Measurements from ENCODE around the gene NRCAM.

The NRCAM gene

DNA sequence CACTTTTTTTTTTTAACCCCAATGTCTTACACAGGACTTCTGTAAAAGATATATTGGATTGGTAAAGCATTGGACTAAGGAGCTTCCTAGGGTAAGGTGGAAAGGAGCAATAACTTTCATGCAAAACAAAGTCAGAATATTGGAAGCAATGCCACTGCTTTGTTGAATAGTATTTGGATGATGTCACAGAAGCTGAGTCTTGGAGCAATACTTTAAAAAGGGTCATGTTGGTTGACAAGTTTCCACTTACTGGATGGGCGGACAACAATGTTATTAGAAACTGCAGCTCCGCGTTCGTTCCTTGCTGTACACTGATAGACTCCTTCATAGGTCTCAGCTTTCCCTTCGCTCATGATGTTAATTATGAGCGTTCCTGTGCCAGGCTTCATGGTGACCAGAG, 224.2 kb downstream of the NRCAM start:
- no peak overlapping the region for H3K4me3 ChIP-seq (ENCODE audit: low read length in 2 of 2)
- no peaks in the 10 kb centered on the region for H3K4me1 ChIP-seq (ENCODE audit: control insufficient read depth, insufficient read depth, low read length)
- H3K27ac ChIP-seq (ENCODE audit: low read length) = no peak overlapping the region
- no peaks in the 10 kb centered on the region for H3K36me3 ChIP-seq (ENCODE audit: control insufficient read depth in 2 of 2, insufficient read depth in 2 of 2, low read length in 2 of 2)
- H3K27me3 ChIP-seq (ENCODE audit: control insufficient read depth in 1 of 2, insufficient read depth in 2 of 2, low read length in 2 of 2) = no peaks in the 10 kb centered on the region
- H3K9me3 ChIP-seq (ENCODE audit: control insufficient read depth in 2 of 2, low read length in 2 of 2) = no peaks in the 10 kb centered on the region
- H3K9ac ChIP-seq (ENCODE audit: low read length in 2 of 2) = no peak overlapping the region

DNA sequence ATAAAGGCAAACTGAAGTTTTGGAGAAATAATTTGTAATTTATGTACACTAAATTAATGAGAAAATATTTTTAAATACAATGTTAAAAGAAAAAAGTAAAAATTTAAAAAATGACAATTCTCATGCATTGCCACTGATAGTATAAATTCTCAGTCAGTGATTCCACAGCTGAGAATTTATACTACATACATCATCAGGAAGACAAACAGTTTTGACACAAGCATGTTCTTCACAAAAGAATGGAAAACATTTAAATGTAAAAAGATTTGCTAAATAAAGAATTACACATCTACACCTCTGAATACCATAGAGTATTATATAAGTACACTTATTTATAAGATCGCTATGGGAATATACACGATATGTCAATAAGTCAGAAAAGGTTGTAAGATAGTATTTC, 225.0 kb downstream of the NRCAM start:
- H3K4me1 ChIP-seq (ENCODE audit: control insufficient read depth, insufficient read depth, low read length) = no peaks in the 10 kb centered on the region

DNA sequence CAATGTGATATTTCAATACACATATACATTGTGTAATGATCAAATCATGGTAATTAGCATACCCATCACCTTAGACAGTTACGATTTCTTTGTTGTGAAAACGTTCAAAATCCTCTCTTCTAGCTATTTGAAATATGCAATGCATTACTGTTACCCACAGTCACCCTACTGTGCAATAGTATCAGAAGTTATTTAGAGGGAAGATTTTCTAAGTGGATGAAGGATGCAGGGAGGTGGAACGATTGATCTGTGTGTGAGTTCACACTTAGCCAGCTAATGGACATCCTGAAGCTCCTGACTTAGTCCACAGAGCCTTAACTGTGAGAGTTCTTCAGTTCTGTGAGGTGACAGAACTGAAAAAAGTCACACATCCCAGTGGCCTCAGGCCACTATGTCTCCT, 228.9 kb downstream of the NRCAM start:
- Histone ChIP-seq H3K4me1 (ENCODE audit: control insufficient read depth, insufficient read depth, low read length) (no peaks in the 10 kb centered on the region), H3K4me3 (ENCODE audit: low read length in 2 of 2) (no peak overlapping the region), H3K27me3 (ENCODE audit: control insufficient read depth in 1 of 2, insufficient read depth in 2 of 2, low read length in 2 of 2) (no peaks in the 10 kb centered on the region), H3K36me3 (ENCODE audit: control insufficient read depth in 2 of 2, insufficient read depth in 2 of 2, low read length in 2 of 2) (no peaks in the 10 kb centered on the region), H3K9ac (ENCODE audit: low read length in 2 of 2) (no peak overlapping the region), H3K27ac (ENCODE audit: low read length) (no peak overlapping the region), H3K9me3 (ENCODE audit: control insufficient read depth in 2 of 2, low read length in 2 of 2) (no peaks in the 10 kb centered on the region)

More for the DNA sequence above, 225.0 kb downstream of the NRCAM start:
- Histone ChIP-seq H3K4me3 (ENCODE audit: low read length in 2 of 2) (no peak overlapping the region), H3K9me3 (ENCODE audit: control insufficient read depth in 2 of 2, low read length in 2 of 2) (no peaks in the 10 kb centered on the region), H3K9ac (ENCODE audit: low read length in 2 of 2) (no peak overlapping the region), H3K27ac (ENCODE audit: low read length) (no peak overlapping the region), H3K36me3 (ENCODE audit: control insufficient read depth in 2 of 2, insufficient read depth in 2 of 2, low read length in 2 of 2) (no peaks in the 10 kb centered on the region), H3K27me3 (ENCODE audit: control insufficient read depth in 1 of 2, insufficient read depth in 2 of 2, low read length in 2 of 2) (no peaks in the 10 kb centered on the region)

DNA sequence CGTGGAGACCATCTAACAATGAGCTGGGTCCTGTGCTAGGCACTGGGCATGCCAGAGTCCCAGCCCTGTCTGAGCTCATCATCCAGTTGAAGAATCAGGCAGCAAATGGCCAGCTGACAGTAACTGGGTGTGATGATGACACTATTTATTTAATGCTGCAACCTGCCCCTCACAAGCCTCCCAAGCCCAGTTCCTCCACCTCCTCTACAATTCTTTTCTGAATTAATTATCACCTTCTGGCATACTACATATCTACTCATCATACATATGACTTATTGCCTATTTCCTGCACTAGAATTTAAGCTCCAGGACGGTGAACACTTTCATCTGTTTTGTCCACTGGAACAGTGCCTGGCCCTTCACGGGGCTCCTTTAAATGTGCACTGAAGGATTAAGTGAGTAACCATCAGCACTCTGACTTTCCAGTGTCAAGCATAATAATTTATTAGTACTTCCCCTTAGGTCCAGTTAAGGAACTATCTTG, 229.4 kb downstream of the NRCAM start:
- no peaks in the 10 kb centered on the region for H3K4me1 ChIP-seq (ENCODE audit: control insufficient read depth, insufficient read depth, low read length)
- no peak overlapping the region for H3K4me3 ChIP-seq (ENCODE audit: low read length in 2 of 2)
- H3K27ac ChIP-seq (ENCODE audit: low read length) = no peak overlapping the region
- no peaks in the 10 kb centered on the region for H3K9me3 ChIP-seq (ENCODE audit: control insufficient read depth in 2 of 2, low read length in 2 of 2)
- H3K27me3 ChIP-seq (ENCODE audit: control insufficient read depth in 1 of 2, insufficient read depth in 2 of 2, low read length in 2 of 2) = no peaks in the 10 kb centered on the region
- no peaks in the 10 kb centered on the region for H3K36me3 ChIP-seq (ENCODE audit: control insufficient read depth in 2 of 2, insufficient read depth in 2 of 2, low read length in 2 of 2)
- no peak overlapping the region for H3K9ac ChIP-seq (ENCODE audit: low read length in 2 of 2)

DNA sequence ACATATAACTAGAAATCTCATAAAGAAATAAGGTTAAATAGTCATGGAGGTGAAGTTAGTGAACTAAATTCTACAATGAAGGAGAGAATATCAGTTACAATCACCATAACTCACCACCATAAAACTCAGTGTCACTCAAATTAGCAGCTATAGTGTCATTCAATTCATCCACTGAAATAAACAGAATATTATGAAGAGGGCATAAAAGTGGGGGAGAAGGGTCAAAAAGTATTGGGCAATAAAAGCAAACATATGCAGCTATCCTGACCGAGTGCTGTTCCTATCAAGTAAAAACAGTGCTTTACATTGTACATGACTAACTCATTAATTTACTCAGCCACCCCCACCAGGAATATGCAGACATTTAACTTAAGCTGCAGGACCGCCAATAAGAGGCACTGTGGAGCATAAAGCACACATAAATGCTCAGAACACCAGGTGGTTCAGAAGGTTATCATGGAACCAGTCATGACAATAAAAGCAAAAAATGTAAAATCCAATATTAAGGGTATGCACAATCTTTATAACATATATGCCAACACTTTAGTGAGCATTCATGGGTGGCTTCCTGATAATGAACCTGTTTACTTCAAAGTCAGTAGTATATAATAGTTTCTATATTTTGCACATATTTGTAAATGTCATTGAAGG, 230.6 kb downstream of the NRCAM start:
- H3K4me1 ChIP-seq (ENCODE audit: control insufficient read depth, insufficient read depth, low read length) = no peaks in the 10 kb centered on the region
- H3K27me3 ChIP-seq (ENCODE audit: control insufficient read depth in 1 of 2, insufficient read depth in 2 of 2, low read length in 2 of 2) = no peaks in the 10 kb centered on the region
- no peak overlapping the region for H3K27ac ChIP-seq (ENCODE audit: low read length)
- no peaks in the 10 kb centered on the region for H3K36me3 ChIP-seq (ENCODE audit: control insufficient read depth in 2 of 2, insufficient read depth in 2 of 2, low read length in 2 of 2)
- no peaks in the 10 kb centered on the region for H3K9me3 ChIP-seq (ENCODE audit: control insufficient read depth in 2 of 2, low read length in 2 of 2)
- no peak overlapping the region for H3K4me3 ChIP-seq (ENCODE audit: low read length in 2 of 2)
- H3K9ac ChIP-seq (ENCODE audit: low read length in 2 of 2) = no peak overlapping the region

DNA sequence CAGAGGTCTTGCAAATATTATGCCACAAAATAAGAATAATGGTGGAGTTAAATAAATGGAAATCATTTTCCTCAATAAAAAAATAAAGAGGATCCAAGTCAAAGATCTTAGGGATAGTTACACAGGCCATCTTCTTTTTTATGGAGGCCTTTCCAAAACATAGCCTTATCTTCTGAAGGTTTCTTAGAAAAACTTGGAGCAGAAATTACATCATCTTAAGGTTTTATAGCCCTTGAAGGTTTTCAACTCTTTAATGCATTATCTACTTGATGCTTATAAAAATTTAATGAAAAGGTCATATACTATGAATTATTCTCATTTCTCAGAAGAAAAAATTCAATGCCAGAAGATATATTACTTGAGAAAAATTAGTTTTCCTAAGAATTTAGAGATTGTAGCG, 231.8 kb downstream of the NRCAM start:
- H3K4me1 ChIP-seq (ENCODE audit: control insufficient read depth, insufficient read depth, low read length) = no peaks in the 10 kb centered on the region
- no peaks in the 10 kb centered on the region for H3K27me3 ChIP-seq (ENCODE audit: control insufficient read depth in 1 of 2, insufficient read depth in 2 of 2, low read length in 2 of 2)
- H3K4me3 ChIP-seq (ENCODE audit: low read length in 2 of 2) = no peak overlapping the region
- no peaks in the 10 kb centered on the region for H3K9me3 ChIP-seq (ENCODE audit: control insufficient read depth in 2 of 2, low read length in 2 of 2)
- no peak overlapping the region for H3K27ac ChIP-seq (ENCODE audit: low read length)
- no peaks in the 10 kb centered on the region for H3K36me3 ChIP-seq (ENCODE audit: control insufficient read depth in 2 of 2, insufficient read depth in 2 of 2, low read length in 2 of 2)
- H3K9ac ChIP-seq (ENCODE audit: low read length in 2 of 2) = no peak overlapping the region

GRCh38 chr7:108222236-108222892, 233.9 kb downstream of the NRCAM start:
- Histone ChIP-seq H3K27ac (ENCODE audit: low read length) (no peak overlapping the region), H3K9ac (ENCODE audit: low read length in 2 of 2) (no peak overlapping the region), H3K36me3 (ENCODE audit: control insufficient read depth in 2 of 2, insufficient read depth in 2 of 2, low read length in 2 of 2) (no peaks in the 10 kb centered on the region), H3K4me1 (ENCODE audit: control insufficient read depth, insufficient read depth, low read length) (no peaks in the 10 kb centered on the region), H3K4me3 (ENCODE audit: low read length in 2 of 2) (no peak overlapping the region), H3K27me3 (ENCODE audit: control insufficient read depth in 1 of 2, insufficient read depth in 2 of 2, low read length in 2 of 2) (no peaks in the 10 kb centered on the region), H3K9me3 (ENCODE audit: control insufficient read depth in 2 of 2, low read length in 2 of 2) (no peaks in the 10 kb centered on the region)

- Histone ChIP-seq H3K27me3 (ENCODE audit: control insufficient read depth in 1 of 2, insufficient read depth in 2 of 2, low read length in 2 of 2) (no peaks in the 10 kb centered on the region), H3K36me3 (ENCODE audit: control insufficient read depth in 2 of 2, insufficient read depth in 2 of 2, low read length in 2 of 2) (no peaks in the 10 kb centered on the region), H3K9ac (ENCODE audit: low read length in 2 of 2) (no peak overlapping the region), H3K4me3 (ENCODE audit: low read length in 2 of 2) (no peak overlapping the region), H3K27ac (ENCODE audit: low read length) (no peak overlapping the region), H3K9me3 (ENCODE audit: control insufficient read depth in 2 of 2, low read length in 2 of 2) (no peaks in the 10 kb centered on the region), H3K4me1 (ENCODE audit: control insufficient read depth, insufficient read depth, low read length) (no peaks in the 10 kb centered on the region)
Observed at GRCh38 chr7:108211382-108212201, 244.6 kb downstream of the NRCAM start.

GRCh38 chr7:108210796-108211195, 245.4 kb downstream of the NRCAM start:
- Histone ChIP-seq H3K4me3 (ENCODE audit: low read length in 2 of 2) (no peak overlapping the region), H3K9ac (ENCODE audit: low read length in 2 of 2) (no peak overlapping the region), H3K9me3 (ENCODE audit: control insufficient read depth in 2 of 2, low read length in 2 of 2) (no peaks in the 10 kb centered on the region), H3K27ac (ENCODE audit: low read length) (no peak overlapping the region), H3K27me3 (ENCODE audit: control insufficient read depth in 1 of 2, insufficient read depth in 2 of 2, low read length in 2 of 2) (no peaks in the 10 kb centered on the region), H3K36me3 (ENCODE audit: control insufficient read depth in 2 of 2, insufficient read depth in 2 of 2, low read length in 2 of 2) (no peaks in the 10 kb centered on the region), H3K4me1 (ENCODE audit: control insufficient read depth, insufficient read depth, low read length) (no peaks in the 10 kb centered on the region)

GRCh38 chr7:108205311-108205710, 250.9 kb downstream of the NRCAM start:
- H3K27ac ChIP-seq (ENCODE audit: low read length) = no peak overlapping the region
- no peaks in the 10 kb centered on the region for H3K36me3 ChIP-seq (ENCODE audit: control insufficient read depth in 2 of 2, insufficient read depth in 2 of 2, low read length in 2 of 2)
- H3K27me3 ChIP-seq (ENCODE audit: control insufficient read depth in 1 of 2, insufficient read depth in 2 of 2, low read length in 2 of 2) = peaks cover 0 to 2% of the 10 kb centered on the region in 2 donors

More at GRCh38 chr7:108205311-108205710, 250.9 kb downstream of the NRCAM start:
- Histone ChIP-seq H3K9ac (ENCODE audit: low read length in 2 of 2) (no peak overlapping the region), H3K9me3 (ENCODE audit: control insufficient read depth in 2 of 2, low read length in 2 of 2) (no peaks in the 10 kb centered on the region), H3K4me1 (ENCODE audit: control insufficient read depth, insufficient read depth, low read length) (no peaks in the 10 kb centered on the region), H3K4me3 (ENCODE audit: low read length in 2 of 2) (no peak overlapping the region)
